ENCODE data around the gene HOXC4. TPM values are rescaled to one million over a fixed set of nuclear protein-coding genes. Genes with fewer than 3 reads are reported as not detected.
"Not testable (repeated sequence)": the region's sequence is repeated elsewhere in the genome, so short reads cannot be mapped to it uniquely, and the experiment has no call there.

HOXC4 gene
- total and polyA plus RNA-seq, 3 experiments from 2014 or later, result 0.37 to 1.4 (median 1.3) TPM

DNA sequence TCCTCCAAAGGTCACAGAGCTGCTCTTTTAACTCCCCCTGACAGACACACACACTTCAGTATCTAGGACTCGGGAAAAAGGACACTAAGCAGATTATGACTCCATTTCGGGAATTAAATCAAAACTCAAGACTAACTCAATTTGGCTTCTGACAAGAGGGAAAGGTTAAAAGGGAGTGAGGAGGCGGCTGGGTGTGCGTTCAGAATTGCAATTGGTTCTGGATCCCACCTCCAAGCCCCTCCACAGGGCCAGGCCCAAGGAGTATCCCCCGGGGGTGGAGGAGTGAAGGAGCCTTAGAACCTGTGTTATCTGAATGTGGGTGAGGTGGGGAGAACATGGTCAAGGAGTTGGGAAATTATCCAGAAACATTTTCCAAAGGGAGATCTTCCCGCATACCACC is 35.8 kb downstream of the HOXC4 start:
- H3K9me3 ChIP-seq (ENCODE audit: low read length); CTCF ChIA-PET; H3K4me3 ChIP-seq (ENCODE audit: low read length); H3K4me1 ChIP-seq (ENCODE audit: insufficient read depth, low read length); H3K36me3 ChIP-seq (ENCODE audit: insufficient read depth, low read length); H3K36me3 Mint-ChIP-seq; H3K27me3 ChIP-seq (ENCODE audit: insufficient read depth, low read length, poor library complexity, severe bottlenecking); POLR2A ChIA-PET; H3K27ac Mint-ChIP-seq; H3K9me3 Mint-ChIP-seq; DNase-seq; H3K27ac ChIP-seq (ENCODE audit: low read depth, low read length); H3K4me1 Mint-ChIP-seq: not testable (repeated sequence)
- H3K27me3 Mint-ChIP-seq, result peaks cover 25 to 43% of the 10 kb centered on the region in 2 donors
- peak overlapping the region in 2 of 7 donors; percentile 12 to 37 for H3K4me3 Mint-ChIP-seq

- H3K27ac Mint-ChIP-seq; CTCF ChIA-PET; H3K4me1 ChIP-seq (ENCODE audit: insufficient read depth, low read length); H3K4me1 Mint-ChIP-seq; H3K27me3 ChIP-seq (ENCODE audit: insufficient read depth, low read length, poor library complexity, severe bottlenecking); H3K36me3 Mint-ChIP-seq; H3K9me3 ChIP-seq (ENCODE audit: low read length); POLR2A ChIA-PET; H3K27ac ChIP-seq (ENCODE audit: low read depth, low read length); H3K36me3 ChIP-seq (ENCODE audit: insufficient read depth, low read length); H3K9me3 Mint-ChIP-seq; H3K4me3 ChIP-seq (ENCODE audit: low read length): not testable (repeated sequence)
- DNase-seq, result peak in 1 of 5 donors; percentile 15
- peaks cover 25 to 49% of the 10 kb centered on the region in 2 donors for H3K27me3 Mint-ChIP-seq
- H3K4me3 Mint-ChIP-seq, result peak overlapping the region in 6 of 7 donors; percentile 71 to 85 (median 76)
Observed at GRCh38 chr12:54090312-54090711, 36.7 kb downstream of the HOXC4 start.

- DNase-seq; H3K9me3 ChIP-seq (ENCODE audit: low read length); POLR2A ChIA-PET; H3K4me1 ChIP-seq (ENCODE audit: insufficient read depth, low read length); H3K9me3 Mint-ChIP-seq; H3K4me3 Mint-ChIP-seq; CTCF ChIA-PET; H3K36me3 Mint-ChIP-seq; H3K4me3 ChIP-seq (ENCODE audit: low read length); H3K27ac ChIP-seq (ENCODE audit: low read depth, low read length); H3K4me1 Mint-ChIP-seq; H3K36me3 ChIP-seq (ENCODE audit: insufficient read depth, low read length); H3K27ac Mint-ChIP-seq; H3K27me3 ChIP-seq (ENCODE audit: insufficient read depth, low read length, poor library complexity, severe bottlenecking): not testable (repeated sequence)
- H3K27me3 Mint-ChIP-seq, result peaks cover 24 to 65% of the 10 kb centered on the region in 2 donors
Observed at GRCh38 chr12:54092943-54093342, 39.3 kb downstream of the HOXC4 start.

GRCh38 chr12:54095928-54096327 is 42.3 kb downstream of the HOXC4 start:
- DNase-seq; H3K27ac ChIP-seq (ENCODE audit: low read depth, low read length); POLR2A ChIA-PET; H3K27ac Mint-ChIP-seq; H3K4me3 Mint-ChIP-seq; CTCF ChIA-PET; H3K36me3 ChIP-seq (ENCODE audit: insufficient read depth, low read length); H3K36me3 Mint-ChIP-seq; H3K9me3 Mint-ChIP-seq; H3K4me3 ChIP-seq (ENCODE audit: low read length); H3K9me3 ChIP-seq (ENCODE audit: low read length); H3K4me1 Mint-ChIP-seq; H3K27me3 ChIP-seq (ENCODE audit: insufficient read depth, low read length, poor library complexity, severe bottlenecking); H3K4me1 ChIP-seq (ENCODE audit: insufficient read depth, low read length): not testable (repeated sequence)
- peaks cover 16 to 57% of the 10 kb centered on the region in 2 donors for H3K27me3 Mint-ChIP-seq

- CTCF ChIA-PET; H3K4me3 ChIP-seq (ENCODE audit: low read length); H3K4me1 Mint-ChIP-seq; DNase-seq; H3K9me3 ChIP-seq (ENCODE audit: low read length); H3K36me3 ChIP-seq (ENCODE audit: insufficient read depth, low read length); H3K4me1 ChIP-seq (ENCODE audit: insufficient read depth, low read length); H3K4me3 Mint-ChIP-seq; H3K36me3 Mint-ChIP-seq; H3K27me3 ChIP-seq (ENCODE audit: insufficient read depth, low read length, poor library complexity, severe bottlenecking); H3K27ac ChIP-seq (ENCODE audit: low read depth, low read length); POLR2A ChIA-PET; H3K9me3 Mint-ChIP-seq; H3K27ac Mint-ChIP-seq: not testable (repeated sequence)
- peaks cover 15 to 58% of the 10 kb centered on the region in 2 donors for H3K27me3 Mint-ChIP-seq
Observed at GRCh38 chr12:54098644-54099043, 45.0 kb downstream of the HOXC4 start.

GRCh38 chr12:54100588-54100987 is 47.0 kb downstream of the HOXC4 start:
- H3K36me3 Mint-ChIP-seq; H3K9me3 Mint-ChIP-seq; H3K27ac Mint-ChIP-seq; H3K9me3 ChIP-seq (ENCODE audit: low read length); H3K27me3 ChIP-seq (ENCODE audit: insufficient read depth, low read length, poor library complexity, severe bottlenecking); H3K27ac ChIP-seq (ENCODE audit: low read depth, low read length); H3K36me3 ChIP-seq (ENCODE audit: insufficient read depth, low read length); CTCF ChIA-PET; H3K4me1 Mint-ChIP-seq; H3K4me3 ChIP-seq (ENCODE audit: low read length); H3K4me1 ChIP-seq (ENCODE audit: insufficient read depth, low read length); DNase-seq; POLR2A ChIA-PET; H3K4me3 Mint-ChIP-seq: not testable (repeated sequence)
- H3K27me3 Mint-ChIP-seq, result peaks cover 22 to 57% of the 10 kb centered on the region in 2 donors

DNA sequence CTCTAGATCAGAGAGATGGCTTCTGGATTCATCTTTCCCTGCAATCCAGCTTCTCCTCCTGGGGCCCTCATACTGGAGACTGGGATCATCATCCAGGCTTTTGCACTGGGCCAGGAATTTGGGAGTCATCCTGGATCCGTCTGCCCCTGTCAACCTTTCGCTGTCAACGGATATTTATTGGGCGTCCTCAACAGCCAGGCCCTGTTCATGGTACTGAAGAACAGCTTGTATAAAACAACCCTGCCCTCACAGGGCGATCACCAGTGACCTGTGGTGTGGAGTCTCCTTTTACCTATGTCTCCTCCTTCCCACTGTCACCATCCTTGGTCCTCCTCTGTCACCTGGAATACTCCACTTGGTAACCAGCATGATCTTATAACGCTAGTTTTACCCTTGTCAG is 48.6 kb downstream of the HOXC4 start:
- H3K27ac Mint-ChIP-seq; H3K36me3 Mint-ChIP-seq; H3K4me3 Mint-ChIP-seq; DNase-seq; H3K4me3 ChIP-seq (ENCODE audit: low read length); H3K36me3 ChIP-seq (ENCODE audit: insufficient read depth, low read length); POLR2A ChIA-PET; H3K27ac ChIP-seq (ENCODE audit: low read depth, low read length); H3K4me1 ChIP-seq (ENCODE audit: insufficient read depth, low read length); H3K27me3 ChIP-seq (ENCODE audit: insufficient read depth, low read length, poor library complexity, severe bottlenecking); H3K9me3 Mint-ChIP-seq; H3K9me3 ChIP-seq (ENCODE audit: low read length); CTCF ChIA-PET; H3K4me1 Mint-ChIP-seq: not testable (repeated sequence)
- peaks cover 29 to 61% of the 10 kb centered on the region in 2 donors for H3K27me3 Mint-ChIP-seq

DNA sequence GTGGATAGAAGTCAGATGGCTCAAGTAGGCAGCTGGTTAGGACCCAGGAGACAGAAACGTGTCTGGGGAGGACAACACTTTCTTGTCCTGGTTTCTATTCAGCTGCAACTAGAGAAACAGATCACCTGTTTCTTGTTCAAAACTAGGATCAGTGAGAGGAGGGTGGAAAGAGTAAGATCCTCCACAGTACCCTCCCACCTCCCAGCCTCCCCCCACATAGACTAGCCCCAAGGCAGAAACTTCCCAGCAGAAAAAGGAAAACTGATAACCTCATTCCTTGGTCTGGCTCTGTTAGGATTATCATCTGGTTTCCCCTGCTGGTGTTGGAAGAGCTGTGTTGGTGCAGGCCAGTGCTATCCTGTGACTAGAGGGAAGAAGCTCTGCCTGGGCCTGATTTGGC is 50.2 kb downstream of the HOXC4 start:
- H3K4me3 ChIP-seq (ENCODE audit: low read length); H3K4me3 Mint-ChIP-seq; H3K9me3 ChIP-seq (ENCODE audit: low read length); CTCF ChIA-PET; POLR2A ChIA-PET; H3K4me1 ChIP-seq (ENCODE audit: insufficient read depth, low read length); H3K27me3 ChIP-seq (ENCODE audit: insufficient read depth, low read length, poor library complexity, severe bottlenecking); H3K36me3 ChIP-seq (ENCODE audit: insufficient read depth, low read length); DNase-seq; H3K9me3 Mint-ChIP-seq; H3K4me1 Mint-ChIP-seq; H3K27ac ChIP-seq (ENCODE audit: low read depth, low read length); H3K27ac Mint-ChIP-seq; H3K36me3 Mint-ChIP-seq: not testable (repeated sequence)
- peaks cover 36 to 66% of the 10 kb centered on the region in 2 donors for H3K27me3 Mint-ChIP-seq

Data from CD8-positive, alpha-beta memory T cell (primary cell).